SIG-M5 treated with dmso at 0.1 percent for 504 hours (cell line): ENCODE measurements around the gene GZMH.
"Not testable (repeated sequence)": the region's sequence is repeated elsewhere in the genome, so short reads cannot be mapped to it uniquely, and the experiment has no call there.

ENCODE experiments used
- DNase-seq: peaks from one replicate; lab custom pipeline; 2025; ENCODE audit not compliant: unreplicated experiment; lab: John Stamatoyannopoulos, UW

The GZMH gene

GRCh38 chr14:24595073-24595808 lies 14.2 kb downstream of the GZMH start:
- DNase-seq = no peak

- not testable (repeated sequence) for DNase-seq
Measured at GRCh38 chr14:24591004-24591403, 18.5 kb downstream of the GZMH start.

GRCh38 chr14:24584402-24584801 lies 25.1 kb downstream of the GZMH start:
- not testable (repeated sequence) for DNase-seq

- DNase-seq = no peak
Measured at GRCh38 chr14:24578558-24578957, 30.9 kb downstream of the GZMH start.

- peak; percentile 43 for DNase-seq
Measured at GRCh38 chr14:24576771-24577170, 32.7 kb downstream of the GZMH start.

GRCh38 chr14:24576182-24576581 lies 33.3 kb downstream of the GZMH start, which contains the start of gene CTSG:
Gene CTSG (minus strand): TSS chr14:24576250. CDS start chr14:24576223, 27 bp downstream.
- DNase-seq = peak; percentile 87

GRCh38 chr14:24574206-24574774 lies 35.2 kb downstream of the GZMH start:
- DNase-seq = no peak

- no peak for DNase-seq
Measured at GRCh38 chr14:24566318-24566717, 43.2 kb downstream of the GZMH start.

GRCh38 chr14:24565766-24566165 lies 43.7 kb downstream of the GZMH start:
- DNase-seq = no peak

GRCh38 chr14:24563505-24563904 lies 46.0 kb downstream of the GZMH start:
- DNase-seq = no peak

GRCh38 chr14:24556756-24557155 lies 52.7 kb downstream of the GZMH start:
- no peak for DNase-seq
